ENCODE data around the gene ST3GAL2. TPM values are rescaled to one million over a fixed set of nuclear protein-coding genes. Genes with fewer than 3 reads are reported as not detected.

The ST3GAL2 gene
- total and polyA plus RNA-seq, 2 donors (not counting 1 experiment from before 2014, with no cell fraction given) = 18.2 to 71.3 TPM

DNA sequence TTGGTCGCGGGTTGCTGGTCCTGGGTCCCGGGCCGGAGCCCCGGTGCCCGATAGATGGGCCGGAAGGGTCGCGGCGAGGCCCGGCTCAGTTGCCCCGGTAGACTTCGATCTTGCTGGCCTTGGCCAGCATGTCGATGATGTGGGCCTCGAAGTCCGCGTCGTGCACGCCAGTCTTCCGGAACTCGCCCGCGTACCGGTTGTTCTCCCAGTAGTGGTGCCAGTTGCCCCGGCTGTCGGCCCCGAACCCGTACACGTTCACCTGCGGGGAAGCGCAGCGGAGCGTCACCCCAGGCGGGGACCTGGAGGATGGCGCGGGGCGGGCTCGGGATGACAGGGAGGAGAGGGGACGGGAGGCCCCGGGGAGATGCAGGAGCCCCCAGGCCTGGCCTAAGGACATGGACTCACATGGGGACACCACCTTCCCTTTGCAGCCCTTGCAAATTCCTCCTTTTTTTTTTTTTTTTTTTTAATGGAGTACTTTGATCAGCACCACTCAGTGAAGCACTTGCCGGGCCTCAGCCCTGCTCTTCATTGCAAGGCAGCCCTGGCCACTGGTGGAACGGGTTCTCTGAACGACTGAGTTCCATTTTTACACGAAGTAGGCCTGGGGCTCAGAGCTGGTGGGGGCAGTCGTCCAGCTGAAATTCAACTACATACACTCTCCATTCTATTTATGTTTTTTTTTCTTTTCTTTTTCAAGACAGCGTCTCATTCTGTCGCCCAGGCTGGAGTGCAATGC is 57.1 kb downstream of the ST3GAL2 start:
- Histone ChIP-seq H3K4me3 (ENCODE audit: control extremely low read depth in 1 of 5, extremely low read depth in 1 of 5, insufficient read depth in 1 of 5, low read depth in 2 of 5, low read length in 4 of 5) (peak overlapping the region in 4 of 5 experiments; percentile 74 to 89 (median 78)), H3K36me3 (replicated peaks in 1 of 2; ENCODE audit: control extremely low read depth in 1 of 2, control insufficient read depth in 1 of 2, extremely low read depth in 1 of 2, insufficient read depth in 2 of 2, low read length in 1 of 2) (peaks cover 2 to 8% of the 10 kb centered on the region in 2 experiments), H3K27ac (ENCODE audit: low read length in 2 of 2) (peak overlapping the region in 1 of 2 donors; percentile 81), H4K20me1 (ENCODE audit: control insufficient read depth, insufficient read depth, low read length, poor library complexity, severe bottlenecking) (no peaks in the 10 kb centered on the region), H2AFZ (ENCODE audit: insufficient read depth, low read depth, low read length, poor library complexity, severe bottlenecking) (peak overlapping the region; percentile 94), H3K9me3 (ENCODE audit: control extremely low read depth in 1 of 3, control insufficient read depth in 2 of 3, insufficient read depth in 1 of 3, low read length in 2 of 3) (peaks cover 0 to 3% (median 0%) of the 10 kb centered on the region in 3 donors), H3K27me3 (replicated peaks in 1 of 4; ENCODE audit: control extremely low read depth in 1 of 4, control insufficient read depth in 3 of 4, insufficient read depth in 4 of 4, low read length in 3 of 4) (no peaks in the 10 kb centered on the region), H3K9ac (ENCODE audit: low read length) (peak overlapping the region; percentile 80), H3K4me1 (ENCODE audit: control insufficient read depth in 2 of 2, insufficient read depth in 2 of 2, low read length in 2 of 2) (peaks cover 18 to 25% of the 10 kb centered on the region in 2 donors), H3K4me2 (replicated peaks; ENCODE audit: low read depth, low read length, poor library complexity, severe bottlenecking) (peak overlapping the region; percentile 98), H3K79me2 (ENCODE audit: control insufficient read depth, insufficient read depth, low read length) (peaks cover 11% of the 10 kb centered on the region)
- DNase-seq (no peak), ATAC-seq (ENCODE audit: low read depth) (no peak)
- Mint-ChIP-seq H3K27ac (peak overlapping the region; percentile 95), H3K4me3 (peak overlapping the region; percentile 97), H3K27me3 (no peaks in the 10 kb centered on the region), H3K4me1 (peaks cover 8% of the 10 kb centered on the region), H3K9me3 (ENCODE audit: insufficient read depth) (no peaks in the 10 kb centered on the region)
- POLR2A ChIA-PET = interaction anchor here (0.8 to 2.8 kb wide), 12 partner anchors 13 to 141 kb away, joined by 3 to 25 read pairs (median 5); partner anchors contain the start of genes COG4, DDX19A, FCSK and ST3GAL2
- TF ChIP-seq, protein P1, sequence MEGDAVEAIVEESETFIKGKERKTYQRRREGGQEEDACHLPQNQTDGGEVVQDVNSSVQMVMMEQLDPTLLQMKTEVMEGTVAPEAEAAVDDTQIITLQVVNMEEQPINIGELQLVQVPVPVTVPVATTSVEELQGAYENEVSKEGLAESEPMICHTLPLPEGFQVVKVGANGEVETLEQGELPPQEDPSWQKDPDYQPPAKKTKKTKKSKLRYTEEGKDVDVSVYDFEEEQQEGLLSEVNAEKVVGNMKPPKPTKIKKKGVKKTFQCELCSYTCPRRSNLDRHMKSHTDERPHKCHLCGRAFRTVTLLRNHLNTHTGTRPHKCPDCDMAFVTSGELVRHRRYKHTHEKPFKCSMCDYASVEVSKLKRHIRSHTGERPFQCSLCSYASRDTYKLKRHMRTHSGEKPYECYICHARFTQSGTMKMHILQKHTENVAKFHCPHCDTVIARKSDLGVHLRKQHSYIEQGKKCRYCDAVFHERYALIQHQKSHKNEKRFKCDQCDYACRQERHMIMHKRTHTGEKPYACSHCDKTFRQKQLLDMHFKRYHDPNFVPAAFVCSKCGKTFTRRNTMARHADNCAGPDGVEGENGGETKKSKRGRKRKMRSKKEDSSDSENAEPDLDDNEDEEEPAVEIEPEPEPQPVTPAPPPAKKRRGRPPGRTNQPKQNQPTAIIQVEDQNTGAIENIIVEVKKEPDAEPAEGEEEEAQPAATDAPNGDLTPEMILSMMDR (IDR thresholded peaks at IDR 0.05) = no peak
- TF ChIP-seq EZH2 (IDR thresholded peaks at IDR 0.05; ENCODE audit: borderline replicate concordance, insufficient read depth, low read depth, low read length, poor library complexity, severe bottlenecking) = no peak
- 12% methylated on average over 44 of the region's 47 CpGs for WGBS (ENCODE audit: insufficient coverage)
- CTCF ChIA-PET = interaction anchor here (0.7 to 2.9 kb wide), 10 partner anchors 9 to 141 kb away, joined by 3 to 28 read pairs (median 6); partner anchors contain the start of genes COG4, FCSK, SF3B3 and ST3GAL2
- intact Hi-C loops (cut with micrococcal nuclease) = loop anchor here (1.0 kb wide), 6 partner anchors 23 to 142 kb away; partner anchors contain the start of genes COG4, DDX19A, FCSK and SF3B3

Measured in B cell (primary cell).